GM18499 (cell line): ENCODE data around the gene TMA7.
"Not testable (repeated sequence)": the region's sequence is repeated elsewhere in the genome, so short reads cannot be mapped to it uniquely, and the experiment has no call there.

Experiments used
- ATAC-seq: cut with Tn5 transposase; IDR thresholded peaks from one replicate; pipeline ENCODE4 v1.9.1; 2021; ENCODE audit warnings: moderate number of reproducible peaks; ENCODE audit not compliant: insufficient read depth, unreplicated experiment

TMA7 gene

GRCh38 chr3:48434591-48435222 lies 5.3 kb upstream of the TMA7 start:
- no peak for ATAC-seq

GRCh38 chr3:48435223-48435595 lies 4.8 kb upstream of the TMA7 start:
- ATAC-seq = no peak

GRCh38 chr3:48435774-48436476 lies 4.1 kb upstream of the TMA7 start:
- no peak for ATAC-seq

GRCh38 chr3:48436477-48436787 lies 3.6 kb upstream of the TMA7 start:
- ATAC-seq = no peak

- ATAC-seq = no peak
These were observed 3.2 kb upstream of the TMA7 start for GRCh38 chr3:48436855-48437254.

GRCh38 chr3:48437812-48438211 lies 2.2 kb upstream of the TMA7 start:
- no peak for ATAC-seq

GRCh38 chr3:48440590-48440958 lies 517 bp downstream of the TMA7 start:
- ATAC-seq = no peak

- ATAC-seq = no peak
These were observed 1.9 kb downstream of the TMA7 start for GRCh38 chr3:48441940-48442339.

GRCh38 chr3:48445277-48445882 lies 5.3 kb downstream of the TMA7 start:
- no peak for ATAC-seq

- ATAC-seq = no peak
These were observed 6.0 kb downstream of the TMA7 start for GRCh38 chr3:48446043-48446424.

- peak; percentile 68 for ATAC-seq
These were observed 6.6 kb downstream of the TMA7 start, which contains the start of gene ATRIP for GRCh38 chr3:48446425-48447193. ATRIP (plus strand) TSS chr3:48446737; CDS start chr3:48446846, 109 bp downstream.

GRCh38 chr3:48451270-48451669 lies 11.2 kb downstream of the TMA7 start:
- no peak for ATAC-seq

GRCh38 chr3:48456456-48456855 lies 16.4 kb downstream of the TMA7 start:
- ATAC-seq = no peak

GRCh38 chr3:48459331-48459730 lies 19.3 kb downstream of the TMA7 start:
- ATAC-seq = no peak

GRCh38 chr3:48459773-48460516 lies 19.9 kb downstream of the TMA7 start:
- no peak for ATAC-seq

- ATAC-seq = no peak
These were observed 20.5 kb downstream of the TMA7 start for GRCh38 chr3:48460517-48460902.

GRCh38 chr3:48461767-48462166 lies 21.7 kb downstream of the TMA7 start:
- not testable (repeated sequence) for ATAC-seq

- ATAC-seq = no peak
These were observed 23.6 kb downstream of the TMA7 start for GRCh38 chr3:48463703-48464102.

GRCh38 chr3:48464713-48465221 lies 24.7 kb downstream of the TMA7 start:
- ATAC-seq = no peak

GRCh38 chr3:48465237-48465530 lies 25.1 kb downstream of the TMA7 start:
- ATAC-seq = no peak
